Esophagus squamous epithelium (tissue), 4 donors: ENCODE measurements around the gene UBE2QL1.

Source experiments
- CTCF ChIP-seq, 6 experiments: fragments of 450-650 bp in 4 of 6; fragments of 200-600 bp in 2 of 6; sonication (generic) in 2 of 6; IDR thresholded peaks; one replicate each; pipeline ENCODE4 v1.5.1; 2016 to 2019; ENCODE audit warnings: antibody characterized with exemption in 6 of 6, mild to moderate bottlenecking in 4 of 6, moderate library complexity in 4 of 6
- POLR2A ChIP-seq, 4 donors: fragments of 450-650 bp; IDR thresholded peaks; one replicate each; pipeline ENCODE4 v1.6.1; 2017; ENCODE audit warnings: antibody characterized with exemption in 4 of 4, mild to moderate bottlenecking in 4 of 4, moderate library complexity in 3 of 4

- TF ChIP-seq CTCF (IDR thresholded peaks at IDR 0.05): no peak
- TF ChIP-seq POLR2A (IDR thresholded peaks at IDR 0.05): no peak
These were observed 74.3 kb downstream of the UBE2QL1 start for GRCh38 chr5:6522923-6523322.
